ENCODE measurements around the gene LRRC3B.

GRCh38 chr3:26718315-26718714 lies 95.7 kb downstream of the LRRC3B start:
- TF ChIP-seq POLR2AphosphoS5 (IDR thresholded peaks at IDR 0.05; ENCODE audit: low read depth, low read length) (no peak), FOXP2 (optimal IDR thresholded peaks at IDR 0.05; ENCODE audit: borderline replicate concordance, extremely low read depth, extremely low read length, insufficient read depth) (no peak)
